K562 (cell line): ENCODE measurements around the gene TOGARAM2. TPM values are rescaled to one million over a fixed set of nuclear protein-coding genes. Genes with fewer than 3 reads are reported as not detected.

ENCODE experiments used
- ATAC-seq: fragments of 200-7000 bp; cut with Tn5 transposase; 3 replicates; pipeline ENCODE4 v1.9.1; 2020; ENCODE audit warnings: moderate library complexity
- BruUV-seq: library from RNA; stranded (reverse); fragments of 400-500 nt; replicated peaks from 2 replicates; lab custom pipeline; 2021; lab: Mats Ljungman, UMichigan
- CTCF ChIA-PET: fragments of 300-600 bp; formaldehyde crosslinking; extraction: SDS; loops from one replicate; lab custom pipeline; 2021; ENCODE audit warnings: low intra/inter-chr PET ratio; lab: Yijun Ruan, JAX
- POLR2A ChIA-PET: fragments of 300-600, 350-650 bp; sonication (Branson Sonifier 250); formaldehyde crosslinking; extraction: SDS; loops from one replicate; lab custom pipeline; 2021; ENCODE audit warnings: antibody characterized with exemption, inconsistent platforms; lab: Yijun Ruan, JAX
- DNase-seq, 4 experiments: peaks; one replicate each; pipeline versions ENCODE4 v3.0.0 to v3.0.0-alpha.2; 2011 to 2018; ENCODE audit warnings: low spot score in 3 of 4, mixed read lengths in 3 of 4; ENCODE audit errors: extremely low read depth in 1 of 4
- FAIRE-seq: peaks from 2 replicates; lab custom pipeline; 2011; peaks lifted over from hg19 to GRCh38; lab: Jason Lieb, UNC
- H2AFZ ChIP-seq: 2 replicates; pipeline ENCODE4 v1.6.0; 2011; ENCODE audit warnings: low read depth, low read length, control low read depth, inconsistent platforms
- H3K27ac ChIP-seq: fragments of 200-600 bp; 3 replicates; pipeline ENCODE4 v1.8.0; 2011; ENCODE audit warnings: low read depth, mild to moderate bottlenecking, control low read depth, inconsistent platforms, low read length, moderate library complexity, mixed read lengths; ENCODE audit errors: extremely low read depth
- H3K27me3 ChIP-seq, 2 experiments: fragments of 300-600 bp in 1 of 2; 2 replicates in 1 of 2; 3 replicates in 1 of 2; pipeline versions ENCODE4 v1.6.0 to v1.8.0; 2011; ENCODE audit warnings: inconsistent platforms in 2 of 2, low read length in 2 of 2, mild to moderate bottlenecking in 1 of 2, mixed read lengths in 1 of 2, moderate library complexity in 1 of 2; ENCODE audit not compliant: control insufficient read depth in 2 of 2, insufficient read depth in 2 of 2
- H3K36me3 ChIP-seq: fragments of 300-600 bp; 3 replicates; pipeline ENCODE4 v1.8.0; 2011; ENCODE audit warnings: mild to moderate bottlenecking, low read length, inconsistent platforms; ENCODE audit not compliant: control insufficient read depth, insufficient read depth
- H3K4me1 ChIP-seq, 2 experiments: fragments of 200-600 bp in 1 of 2; replicated peaks in 1 of 2; 2 replicates in 1 of 2; 3 replicates in 1 of 2; pipeline versions ENCODE4 v1.5.1 to v1.8.0; 2011; ENCODE audit warnings: inconsistent platforms in 2 of 2, low read length in 2 of 2, mild to moderate bottlenecking in 1 of 2, mixed read lengths in 1 of 2, moderate library complexity in 1 of 2; ENCODE audit not compliant: control insufficient read depth in 2 of 2, insufficient read depth in 2 of 2
- H3K4me2 ChIP-seq: 2 replicates; pipeline ENCODE4 v1.6.1; 2011; ENCODE audit warnings: low read length, control low read depth, inconsistent platforms, mixed read lengths; ENCODE audit not compliant: insufficient read depth
- H3K4me3 ChIP-seq: fragments of 200-600 bp; sonication (generic), shearing (Covaris generic); 2 replicates; pipeline ENCODE4 v1.5.1; 2016; ENCODE audit warnings: control low read depth, inconsistent platforms
- H3K79me2 ChIP-seq: fragments of 200-600 bp; 3 replicates; pipeline ENCODE4 v1.8.0; 2011; ENCODE audit warnings: low read length, inconsistent platforms; ENCODE audit not compliant: control insufficient read depth, insufficient read depth
- H3K9ac ChIP-seq, 2 experiments: 2 replicates each; pipeline versions ENCODE4 v1.6.0 to v1.6.1; 2011; ENCODE audit warnings: low read depth in 2 of 2, low read length in 2 of 2, control low read depth in 1 of 2, inconsistent platforms in 1 of 2, mild to moderate bottlenecking in 1 of 2, mixed read lengths in 1 of 2; ENCODE audit not compliant: insufficient read depth in 1 of 2
- H3K9me1 ChIP-seq: one replicate; pipeline ENCODE4 v1.6.0; 2011; ENCODE audit warnings: inconsistent platforms, mild to moderate bottlenecking, low read length, moderate library complexity; ENCODE audit not compliant: control insufficient read depth, insufficient read depth
- H3K9me3 ChIP-seq: replicated peaks from 2 replicates; pipeline ENCODE4 v1.5.1; 2011; ENCODE audit warnings: low read depth, low read length, inconsistent platforms; ENCODE audit not compliant: control insufficient read depth, insufficient read depth
- H4K20me1 ChIP-seq: replicated peaks from 2 replicates; pipeline ENCODE4 v1.6.1; 2011; ENCODE audit warnings: low read length, inconsistent platforms, mixed read lengths; ENCODE audit not compliant: control insufficient read depth, insufficient read depth
- ARID3B ChIP-seq: fragments of 250-450 bp; sonication (Bioruptor Pico); IDR thresholded peaks from 2 replicates; pipeline ENCODE4 v1.4.0; 2020; ENCODE audit warnings: borderline replicate concordance
- MYBL2 ChIP-seq, 2 experiments: fragments of 450-650 bp in 1 of 2; sonication (generic) in 1 of 2; formaldehyde crosslinking in 1 of 2; IDR thresholded peaks; 2 replicates each; pipeline versions ENCODE4 v1.6.1 to v1.8.1; 2017 to 2022; ENCODE audit warnings: borderline replicate concordance in 1 of 2, inconsistent platforms in 1 of 2, low read depth in 1 of 2, mild to moderate bottlenecking in 1 of 2, missing genetic modification reagents in 1 of 2, moderate library complexity in 1 of 2
- ZNF3 ChIP-seq: fragments of 250-450 bp; sonication (Bioruptor Pico); IDR thresholded peaks from 2 replicates; pipeline ENCODE4 v1.5.0; 2021; ENCODE audit warnings: mild to moderate bottlenecking, moderate library complexity
- ZSCAN32 ChIP-seq: fragments of 450-650 bp; formaldehyde crosslinking; IDR thresholded peaks from 2 replicates; pipeline ENCODE4 v1.4.0; 2020; ENCODE audit warnings: mild to moderate bottlenecking, moderate library complexity
- WGBS: fragments of 100-300 bp; shearing (Covaris generic); methylation state at CpG from one replicate; pipeline ENCODE4 v1.1.6; 2016; ENCODE audit warnings: low coverage, mixed read lengths; ENCODE audit not compliant: insufficient coverage; ENCODE audit errors: missing lambda C conversion rate; 5-methylcytosine and 5-hydroxymethylcytosine counted together
- in situ Hi-C: fragments of 300-500 bp; cut with MboI; formaldehyde crosslinking; loops from 4 replicates; pipeline ENCODE4 v1.15.0; 2018; ENCODE audit warnings: inconsistent platforms, mixed read lengths
- intact Hi-C: fragments of 100-400 bp; cut with micrococcal nuclease; formaldehyde crosslinking; loops from 2 replicates; pipeline ENCODE4 v1.14.2; 2022
- polyA plus RNA-seq, 8 experiments: library from polyadenylated mRNA; depleted of rRNA in 4 of 8; stranded (reverse) in 5 of 8; unstranded in 3 of 8; fragments of >200 nt; fragmentation: Nextera tagmentation in 2 of 8; fragmentation: Illumina TruSeq in 1 of 8; extraction: Ambion mirVana in 2 of 8; extraction: Trizol in 1 of 8; gene quantifications; 2 replicates each; pipeline versions ENCODE4 v1.2.1 to v1.2.3, GENCODE V29; 2011 to 2014; ENCODE audit warnings: inconsistent platforms in 1 of 8, missing spikeins in 1 of 8
- total RNA-seq, 7 experiments: library from RNA; depleted of rRNA in 6 of 7; stranded (reverse); fragments of >200 nt in 6 of 7; fragmentation: Illumina TruSeq in 2 of 7; extraction: Trizol in 2 of 7; gene quantifications; 2 replicates each; pipeline versions ENCODE4 v1.2.1 to v1.2.3, GENCODE V29; 2011 to 2021; ENCODE audit warnings: low replicate concordance in 1 of 7

Gene TOGARAM2
- total and polyA plus RNA-seq, 9 of the 15 experiments (the other 6 are each of a cell fraction or from before 2014, with no cell fraction given) = not detected

GRCh38 chr2:29068513-29068912 is 87.4 kb downstream of the TOGARAM2 start:
- DNase-seq (no peak), ATAC-seq (no peak; the same call in 2 of the 3 replicates), FAIRE-seq (no peak)
- no peaks in the 10 kb centered on the region for H3K9me3 ChIP-seq
- no peak overlapping the region for H2AFZ ChIP-seq
- 0% methylated on average over 6 of the region's 7 CpGs for WGBS
- no peak overlapping the region for H3K9ac ChIP-seq
- no peaks in the 10 kb centered on the region for H3K79me2 ChIP-seq
- in situ Hi-C loops = no loop called here
- CTCF ChIA-PET = no interaction called here
- POLR2A ChIA-PET = interaction anchor here (1.1 kb wide), 1 partner anchor 20 kb away, joined by 3 read pairs; no protein-coding TSS in a partner anchor
- no peaks in the 10 kb centered on the region for H3K36me3 ChIP-seq
- H3K27ac ChIP-seq = no peak overlapping the region
- H3K4me3 ChIP-seq = no peak overlapping the region
- no peak overlapping the region for H3K4me2 ChIP-seq
- H3K27me3 ChIP-seq = peaks cover 12 to 74% of the 10 kb centered on the region in 2 experiments; a peak in 4 of 5 replicates
- TF ChIP-seq ZNF3 = no peak
- TF ChIP-seq ARID3B (CRISPR knock-in tag) = no peak
- no peak for TF ChIP-seq MYBL2 (IDR thresholded peaks at IDR 0.05; ENCODE audit: low read depth)
- TF ChIP-seq MYBL2 (CRISPR knock-in tag; IDR thresholded peaks at IDR 0.05; ENCODE audit: borderline replicate concordance) = no peak
- TF ChIP-seq ZSCAN32 (CRISPR knock-in tag) = no peak
- BruUV-seq = no TSS peak
- no peaks in the 10 kb centered on the region for H3K9me1 ChIP-seq
- intact Hi-C loops = no loop called here
- no peaks in the 10 kb centered on the region for H4K20me1 ChIP-seq
- no peaks in the 10 kb centered on the region for H3K4me1 ChIP-seq
